H9 (cell line): ENCODE measurements around the gene SYNE2. TPM values are rescaled to one million over a fixed set of nuclear protein-coding genes. Genes with fewer than 3 reads are reported as not detected.

Experiments
- DNase-seq: peaks from one replicate; pipeline ENCODE4 v3.0.0-alpha.2; 2017
- H2AFZ ChIP-seq: one replicate; pipeline ENCODE4 v1.6.1; 2013; ENCODE audit warnings: mild to moderate bottlenecking, low read length, control low read depth, moderate library complexity
- H2AK5ac ChIP-seq: 2 replicates; pipeline ENCODE4 v1.6.1; 2013; ENCODE audit warnings: low read length, control low read depth, mixed read lengths; ENCODE audit not compliant: insufficient read length
- H2BK120ac ChIP-seq: one replicate; pipeline ENCODE4 v1.6.1; 2013; ENCODE audit warnings: low read depth, mild to moderate bottlenecking, low read length, control low read depth, inconsistent platforms; ENCODE audit not compliant: poor library complexity, severe bottlenecking
- H2BK12ac ChIP-seq: 2 replicates; pipeline ENCODE4 v1.6.1; 2013; ENCODE audit warnings: low read length, control low read depth, mixed read lengths, low read depth; ENCODE audit not compliant: insufficient read length
- H2BK15ac ChIP-seq: 2 replicates; pipeline ENCODE4 v1.6.1; 2013; ENCODE audit warnings: low read depth, low read length, control low read depth
- H2BK20ac ChIP-seq: one replicate; pipeline ENCODE4 v1.6.1; 2013; ENCODE audit warnings: low read depth, mild to moderate bottlenecking, low read length, control low read depth, inconsistent platforms; ENCODE audit not compliant: poor library complexity, severe bottlenecking
- H2BK5ac ChIP-seq: 2 replicates; pipeline ENCODE4 v1.6.1; 2013; ENCODE audit warnings: low read length, control low read depth, mixed read lengths; ENCODE audit not compliant: insufficient read length
- H3K14ac ChIP-seq: 2 replicates; pipeline ENCODE4 v1.6.1; 2013; ENCODE audit warnings: low read length, control low read depth; ENCODE audit not compliant: insufficient read depth
- H3K18ac ChIP-seq: 2 replicates; pipeline ENCODE4 v1.6.1; 2013; ENCODE audit warnings: low read depth, mild to moderate bottlenecking, mixed read lengths, low read length, control low read depth; ENCODE audit not compliant: insufficient read length
- H3K23ac ChIP-seq: 2 replicates; pipeline ENCODE4 v1.6.1; 2013; ENCODE audit warnings: low read length, control low read depth, mixed read lengths, low read depth; ENCODE audit not compliant: insufficient read length
- H3K23me2 ChIP-seq: 2 replicates; pipeline ENCODE4 v1.6.1; 2013; ENCODE audit warnings: low read depth, mild to moderate bottlenecking, mixed read lengths, low read length, control low read depth; ENCODE audit not compliant: insufficient read length, poor library complexity, severe bottlenecking
- H3K27ac ChIP-seq: 2 replicates; pipeline ENCODE4 v1.5.1; 2013; ENCODE audit warnings: low read length, control low read depth, mixed read lengths, low read depth; ENCODE audit not compliant: insufficient read length
- H3K27me3 ChIP-seq: 2 replicates; pipeline ENCODE4 v1.6.1; 2013; ENCODE audit warnings: low read length, control low read depth, inconsistent platforms; ENCODE audit not compliant: insufficient read depth
- H3K4ac ChIP-seq: 2 replicates; pipeline ENCODE4 v1.6.1; 2013; ENCODE audit warnings: low read depth, mild to moderate bottlenecking, control low read depth, inconsistent platforms, low read length, moderate library complexity
- H3K4me1 ChIP-seq: 2 replicates; pipeline ENCODE4 v1.6.1; 2013; ENCODE audit warnings: low read length, control low read depth, inconsistent platforms; ENCODE audit not compliant: insufficient read depth
- H3K4me2 ChIP-seq: 2 replicates; pipeline ENCODE4 v1.6.1; 2013; ENCODE audit warnings: low read length, control low read depth, mixed read lengths; ENCODE audit not compliant: insufficient read length, insufficient read depth
- H3K56ac ChIP-seq: 2 replicates; pipeline ENCODE4 v1.6.1; 2013; ENCODE audit warnings: low read depth, mild to moderate bottlenecking, mixed read lengths, low read length, control low read depth; ENCODE audit not compliant: insufficient read length
- H3K79me1 ChIP-seq: 2 replicates; pipeline ENCODE4 v1.6.1; 2013; ENCODE audit warnings: low read depth, mild to moderate bottlenecking, moderate library complexity, low read length, control low read depth, inconsistent platforms; ENCODE audit not compliant: insufficient read depth, poor library complexity, severe bottlenecking
- H3K79me2 ChIP-seq: 2 replicates; pipeline ENCODE4 v1.6.1; 2013; ENCODE audit warnings: low read length, control low read depth, inconsistent platforms; ENCODE audit not compliant: insufficient read depth
- H3K9ac ChIP-seq: 2 replicates; pipeline ENCODE4 v1.6.1; 2013; ENCODE audit warnings: low read length, control low read depth, mixed read lengths; ENCODE audit not compliant: insufficient read length; ENCODE audit errors: extremely low read depth
- H3K9me3 ChIP-seq: one replicate; pipeline ENCODE4 v1.6.1; 2013; ENCODE audit warnings: low read depth, low read length, inconsistent platforms; ENCODE audit not compliant: control insufficient read depth
- H3T11ph ChIP-seq: one replicate; pipeline ENCODE4 v1.6.1; 2013; ENCODE audit warnings: mild to moderate bottlenecking, low read length, control low read depth, inconsistent platforms
- H4K20me1 ChIP-seq: one replicate; pipeline ENCODE4 v1.6.1; 2013; ENCODE audit not compliant: control insufficient read depth, insufficient read length, insufficient read depth
- H4K5ac ChIP-seq: 2 replicates; pipeline ENCODE4 v1.6.1; 2013; ENCODE audit warnings: low read depth, mild to moderate bottlenecking, mixed read lengths, low read length, control low read depth; ENCODE audit not compliant: insufficient read length
- H4K8ac ChIP-seq: replicated peaks from 2 replicates; pipeline ENCODE4 v1.6.1; 2013; ENCODE audit warnings: low read length, control low read depth, mixed read lengths, low read depth; ENCODE audit not compliant: insufficient read length
- H4K91ac ChIP-seq: 2 replicates; pipeline ENCODE4 v1.6.1; 2013; ENCODE audit warnings: low read depth, mild to moderate bottlenecking, moderate library complexity, mixed read lengths, low read length, control low read depth; ENCODE audit not compliant: insufficient read length
- H3K27ac Mint-ChIP-seq, 3 experiments: 2 replicates in 2 of 3; 3 replicates in 1 of 3; pipeline ENCODE4 v1.8.0; 2020 to 2021; ENCODE audit warnings: mixed read lengths in 3 of 3, mild to moderate bottlenecking in 1 of 3, moderate library complexity in 1 of 3
- H3K27me3 Mint-ChIP-seq: 2 replicates; pipeline ENCODE4 v1.8.0; 2021; ENCODE audit warnings: low read depth, mild to moderate bottlenecking, moderate library complexity, mixed read lengths
- H3K36me3 Mint-ChIP-seq, 3 experiments: 2 replicates in 2 of 3; 3 replicates in 1 of 3; pipeline ENCODE4 v1.8.0; 2020 to 2021; ENCODE audit warnings: low read depth in 3 of 3, mixed read lengths in 3 of 3; ENCODE audit not compliant: insufficient read depth in 1 of 3
- H3K4me1 Mint-ChIP-seq, 2 experiments: 2 replicates each; pipeline ENCODE4 v1.8.0; 2020; ENCODE audit warnings: mixed read lengths in 2 of 2
- H3K4me3 Mint-ChIP-seq, 2 experiments: 2 replicates in 1 of 2; 3 replicates in 1 of 2; pipeline ENCODE4 v1.8.0; 2020 to 2021; ENCODE audit warnings: mild to moderate bottlenecking in 2 of 2, mixed read lengths in 2 of 2, moderate library complexity in 1 of 2
- H3K9me3 Mint-ChIP-seq, 2 experiments: 2 replicates in 1 of 2; 3 replicates in 1 of 2; pipeline ENCODE4 v1.8.0; 2020; ENCODE audit warnings: mild to moderate bottlenecking in 2 of 2, mixed read lengths in 2 of 2, moderate library complexity in 1 of 2
- WGBS: extraction: QIAGEN DNeasy Blood & Tissue Kit; methylation state at CpG from one replicate; pipeline ENCODE4 v1.1.7; 2013; ENCODE audit warnings: missing lambda C conversion rate, low lambda C conversion rate, mixed read lengths; ENCODE audit not compliant: insufficient read length; ENCODE audit errors: extremely low coverage; 5-methylcytosine and 5-hydroxymethylcytosine counted together
- total RNA-seq: library from RNA; stranded (reverse); gene quantifications from 2 replicates; pipeline ENCODE4 v1.2.1, GENCODE V29; 2021
- TF ChIP-seq, protein P1 (sequence below): fragments of 200-600 bp; sonication (generic); conservative IDR thresholded peaks from 3 replicates; pipeline ENCODE4 v1.8.0; 2021; ENCODE audit warnings: antibody characterized with exemption, mild to moderate bottlenecking

The SYNE2 gene
- total RNA-seq, 1 experiment from 2014 or later: 43.3 TPM

DNA sequence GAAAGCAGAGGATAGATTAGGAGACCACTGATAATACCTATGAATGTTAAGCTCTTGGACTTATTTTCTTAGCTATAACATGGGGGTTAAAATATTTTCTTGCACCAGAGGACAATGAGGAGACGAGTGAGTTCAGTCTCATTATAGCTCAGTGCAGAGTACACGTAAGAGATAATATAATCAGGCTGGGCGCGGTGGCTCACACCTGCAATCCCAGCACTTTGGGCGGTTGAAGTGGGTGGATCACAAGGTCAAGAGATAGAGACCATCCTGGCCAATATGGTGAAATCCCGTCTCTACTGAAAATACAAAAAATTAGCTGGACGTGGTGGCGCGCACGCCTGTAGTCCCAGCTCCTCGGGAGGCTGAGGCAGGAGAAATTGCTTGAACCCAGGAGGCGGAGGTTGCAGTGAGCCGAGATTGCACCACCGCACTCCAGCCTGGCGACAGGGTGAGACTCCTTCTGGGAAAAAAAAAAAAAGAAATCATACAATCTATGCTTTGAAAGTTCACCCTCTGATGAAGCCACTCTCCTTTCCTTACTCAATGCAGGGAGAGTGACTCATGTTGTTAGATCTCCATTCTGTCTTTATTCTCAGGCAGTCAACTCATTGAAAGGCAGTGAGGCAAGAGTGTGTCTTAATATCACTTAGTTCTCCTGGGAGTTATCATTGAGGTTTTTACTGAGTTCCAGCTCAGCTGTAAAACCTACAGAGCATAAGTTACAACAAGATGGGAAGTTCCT is 134.2 kb downstream of the SYNE2 start:
- TF ChIP-seq, protein P1, sequence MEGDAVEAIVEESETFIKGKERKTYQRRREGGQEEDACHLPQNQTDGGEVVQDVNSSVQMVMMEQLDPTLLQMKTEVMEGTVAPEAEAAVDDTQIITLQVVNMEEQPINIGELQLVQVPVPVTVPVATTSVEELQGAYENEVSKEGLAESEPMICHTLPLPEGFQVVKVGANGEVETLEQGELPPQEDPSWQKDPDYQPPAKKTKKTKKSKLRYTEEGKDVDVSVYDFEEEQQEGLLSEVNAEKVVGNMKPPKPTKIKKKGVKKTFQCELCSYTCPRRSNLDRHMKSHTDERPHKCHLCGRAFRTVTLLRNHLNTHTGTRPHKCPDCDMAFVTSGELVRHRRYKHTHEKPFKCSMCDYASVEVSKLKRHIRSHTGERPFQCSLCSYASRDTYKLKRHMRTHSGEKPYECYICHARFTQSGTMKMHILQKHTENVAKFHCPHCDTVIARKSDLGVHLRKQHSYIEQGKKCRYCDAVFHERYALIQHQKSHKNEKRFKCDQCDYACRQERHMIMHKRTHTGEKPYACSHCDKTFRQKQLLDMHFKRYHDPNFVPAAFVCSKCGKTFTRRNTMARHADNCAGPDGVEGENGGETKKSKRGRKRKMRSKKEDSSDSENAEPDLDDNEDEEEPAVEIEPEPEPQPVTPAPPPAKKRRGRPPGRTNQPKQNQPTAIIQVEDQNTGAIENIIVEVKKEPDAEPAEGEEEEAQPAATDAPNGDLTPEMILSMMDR: no peak
- no peak for DNase-seq
- H3K23ac ChIP-seq: no peak overlapping the region
- H2BK120ac ChIP-seq: no peak overlapping the region
- H3K79me2 ChIP-seq: no peaks in the 10 kb centered on the region
- no peak overlapping the region for H3K18ac ChIP-seq
- Mint-ChIP-seq H3K36me3 (peaks cover 2 to 11% (median 7%) of the 10 kb centered on the region in 3 experiments; a peak in 5 of 7 replicates), H3K9me3 (no peaks in the 10 kb centered on the region), H3K27ac (peak overlapping the region in 1 of 3 experiments; percentile 53; a peak in 1 of 7 replicates), H3K4me1 (no peaks in the 10 kb centered on the region), H3K4me3 (no peak overlapping the region), H3K27me3 (no peaks in the 10 kb centered on the region)
- no peak overlapping the region for H3K4ac ChIP-seq
- H2BK15ac ChIP-seq: no peak overlapping the region
- no peaks in the 10 kb centered on the region for H4K20me1 ChIP-seq
- no peak overlapping the region for H2BK20ac ChIP-seq
- no peak overlapping the region for H3K4me2 ChIP-seq
- H3K9me3 ChIP-seq: no peaks in the 10 kb centered on the region
- H3K4me1 ChIP-seq: no peaks in the 10 kb centered on the region
- H3K9ac ChIP-seq: no peak overlapping the region
- no peak overlapping the region for H2BK12ac ChIP-seq
- H3K14ac ChIP-seq: no peak overlapping the region
- H2BK5ac ChIP-seq: no peak overlapping the region
- no peak overlapping the region for H3T11ph ChIP-seq
- no peak overlapping the region for H2AFZ ChIP-seq
- H4K8ac ChIP-seq: no peak overlapping the region
- no peaks in the 10 kb centered on the region for H3K23me2 ChIP-seq
- H3K56ac ChIP-seq: no peak overlapping the region
- H3K27ac ChIP-seq: no peak overlapping the region
- H2AK5ac ChIP-seq: no peak overlapping the region
- no peaks in the 10 kb centered on the region for H3K79me1 ChIP-seq
- WGBS: no CpG with 5 or more reads among the region's 15 CpGs
- H4K91ac ChIP-seq: no peak overlapping the region
- no peak overlapping the region for H4K5ac ChIP-seq
- no peaks in the 10 kb centered on the region for H3K27me3 ChIP-seq
